B cell (primary cell): ENCODE data around the gene NTM. TPM values are rescaled to one million over a fixed set of nuclear protein-coding genes. Genes with fewer than 3 reads are reported as not detected.

ENCODE experiments used
- ATAC-seq: fragments of 200-7000 bp; cut with Tn5 transposase; one replicate; pipeline ENCODE4 v1.10.0; 2021; ENCODE audit warnings: low read depth, mild to moderate bottlenecking, moderate number of reproducible peaks, moderate library complexity
- CTCF ChIA-PET: fragments of 350-600 bp; sonication (Branson Sonifier 250); formaldehyde crosslinking; loops from one replicate; lab custom pipeline; 2021; ENCODE audit warnings: antibody characterized with exemption, inconsistent platforms; lab: Charles Lee
- POLR2A ChIA-PET: fragments of 350-600 bp; sonication (Branson Sonifier 250); formaldehyde crosslinking; loops from one replicate; lab custom pipeline; 2021; ENCODE audit warnings: antibody characterized with exemption; lab: Charles Lee
- DNase-seq: peaks from one replicate; pipeline ENCODE4 v3.0.0; 2013
- H2AFZ ChIP-seq: 2 replicates; pipeline ENCODE4 v1.6.1; 2012; ENCODE audit warnings: mild to moderate bottlenecking, low read depth, low read length; ENCODE audit not compliant: insufficient read depth, poor library complexity, severe bottlenecking
- H3K27ac ChIP-seq, 2 donors: 1 replicate in 1 of 2; 2 replicates in 1 of 2; pipeline ENCODE4 v1.5.1; 2012 to 2013; ENCODE audit warnings: low read length in 2 of 2, mild to moderate bottlenecking in 2 of 2, moderate library complexity in 1 of 2
- H3K27me3 ChIP-seq, 4 experiments: fragments of 200-600 bp in 1 of 4; sonication (generic) in 1 of 4; replicated peaks in 1 of 4; 1 replicate in 2 of 4; 2 replicates in 2 of 4; pipeline versions ENCODE4 v1.6.1 to v1.7.0; 2013 to 2016; ENCODE audit warnings: low read length in 3 of 4, mild to moderate bottlenecking in 2 of 4, mixed read lengths in 1 of 4, moderate library complexity in 1 of 4; ENCODE audit not compliant: insufficient read depth in 4 of 4, control insufficient read depth in 3 of 4; ENCODE audit errors: control extremely low read depth in 1 of 4
- H3K36me3 ChIP-seq, 2 experiments: replicated peaks in 1 of 2; 1 replicate in 1 of 2; 2 replicates in 1 of 2; pipeline versions ENCODE4 v1.6.1 to v1.7.1; 2013; ENCODE audit warnings: low read length in 1 of 2; ENCODE audit not compliant: insufficient read depth in 2 of 2, control insufficient read depth in 1 of 2; ENCODE audit errors: control extremely low read depth in 1 of 2, extremely low read depth in 1 of 2
- H3K4me1 ChIP-seq, 2 donors: fragments of 200-600 bp in 1 of 2; sonication (generic) in 1 of 2; 1 replicate in 1 of 2; 2 replicates in 1 of 2; pipeline versions ENCODE4 v1.5.1 to v1.6.1; 2013 to 2017; ENCODE audit warnings: low read length in 2 of 2; ENCODE audit not compliant: control insufficient read depth in 2 of 2, insufficient read depth in 2 of 2
- H3K4me2 ChIP-seq: replicated peaks from 2 replicates; pipeline ENCODE3; 2012; ENCODE audit warnings: mild to moderate bottlenecking, low read depth, low read length; ENCODE audit not compliant: poor library complexity, severe bottlenecking
- H3K4me3 ChIP-seq, 5 experiments: fragments of 200-600 bp in 1 of 5; sonication (generic) in 1 of 5; 1 replicate in 3 of 5; 2 replicates in 2 of 5; pipeline versions ENCODE4 v1.5.1 to v1.7.0; 2011 to 2016; ENCODE audit warnings: low read length in 4 of 5, mild to moderate bottlenecking in 4 of 5, low read depth in 2 of 5, control low read depth in 1 of 5, moderate library complexity in 1 of 5; ENCODE audit not compliant: insufficient read depth in 1 of 5; ENCODE audit errors: control extremely low read depth in 1 of 5, extremely low read depth in 1 of 5
- H3K79me2 ChIP-seq: fragments of 200-600 bp; sonication (generic); one replicate; pipeline ENCODE4 v1.6.0; 2016; ENCODE audit warnings: low read length; ENCODE audit not compliant: control insufficient read depth, insufficient read depth
- H3K9ac ChIP-seq: fragments of 200-600 bp; sonication (generic); 2 replicates; pipeline ENCODE4 v1.6.1; 2017; ENCODE audit warnings: mild to moderate bottlenecking, low read length, moderate library complexity
- H3K9me3 ChIP-seq, 3 donors: one replicate each; pipeline versions ENCODE4 v1.6.1 to v1.7.1; 2013; ENCODE audit warnings: low read length in 2 of 3; ENCODE audit not compliant: control insufficient read depth in 2 of 3, insufficient read depth in 1 of 3; ENCODE audit errors: control extremely low read depth in 1 of 3
- H4K20me1 ChIP-seq: 2 replicates; pipeline ENCODE4 v1.6.0; 2012; ENCODE audit warnings: mild to moderate bottlenecking, low read length; ENCODE audit not compliant: insufficient read depth, control insufficient read depth, poor library complexity, severe bottlenecking
- H3K27ac Mint-ChIP-seq: one replicate; pipeline ENCODE4 v1.8.0; 2021; ENCODE audit warnings: mixed read lengths
- H3K27me3 Mint-ChIP-seq: one replicate; pipeline ENCODE4 v1.8.0; 2021; ENCODE audit warnings: mixed read lengths
- H3K4me1 Mint-ChIP-seq: one replicate; pipeline ENCODE4 v1.8.0; 2021; ENCODE audit warnings: mixed read lengths
- H3K4me3 Mint-ChIP-seq: one replicate; pipeline ENCODE4 v1.8.0; 2021; ENCODE audit warnings: mixed read lengths
- H3K9me3 Mint-ChIP-seq: one replicate; pipeline ENCODE4 v1.8.0; 2022; ENCODE audit warnings: mixed read lengths; ENCODE audit not compliant: insufficient read depth
- CTCF ChIP-seq: fragments of 200-600 bp; IDR thresholded peaks from one replicate; pipeline ENCODE4 v1.8.0; 2022; ENCODE audit warnings: antibody characterized with exemption, mild to moderate bottlenecking
- EZH2 ChIP-seq: IDR thresholded peaks from 2 replicates; pipeline ENCODE4 v1.6.1; 2012; ENCODE audit warnings: borderline replicate concordance, low read depth, mild to moderate bottlenecking, moderate library complexity, low read length; ENCODE audit not compliant: insufficient read depth, poor library complexity, severe bottlenecking
- WGBS: methylation state at CpG from one replicate; pipeline ENCODE4 v1.1.5; 2013; ENCODE audit warnings: missing lambda C conversion rate; ENCODE audit not compliant: insufficient coverage; 5-methylcytosine and 5-hydroxymethylcytosine counted together
- intact Hi-C: fragments of 100-400 bp; cut with micrococcal nuclease; formaldehyde crosslinking; loops from one replicate; pipeline ENCODE4 v1.10.0; 2022
- polyA plus RNA-seq: library from polyadenylated mRNA; depleted of rRNA; stranded (reverse); fragments of >200 nt; gene quantifications from 2 replicates; pipeline ENCODE4 v1.2.3, GENCODE V29; 2012
- total RNA-seq, 2 donors: library from RNA; stranded (reverse); fragments of 120-200 nt in 1 of 2; gene quantifications; 1 replicate in 1 of 2; 2 replicates in 1 of 2; pipeline versions ENCODE4 v1.2.3 to v1.2.4, GENCODE V29; 2013 to 2022

NTM gene
- total and polyA plus RNA-seq, 2 donors (not counting 1 experiment from before 2014, with no cell fraction given), result not detected

- CTCF ChIA-PET, result no interaction called here
Measured at GRCh38 chr11:132147464-132147863, 777.0 kb downstream of the NTM start.

GRCh38 chr11:132154781-132155180, 784.4 kb downstream of the NTM start:
- no peak for TF ChIP-seq EZH2
- ChIA-PET POLR2A (no interaction called here), CTCF (no interaction called here)
- Histone ChIP-seq H3K79me2 (no peaks in the 10 kb centered on the region), H3K4me3 (no peak overlapping the region), H3K27me3 (no peaks in the 10 kb centered on the region), H2AFZ (no peak overlapping the region), H3K4me2 (no peak overlapping the region), H3K9me3 (no peaks in the 10 kb centered on the region), H3K4me1 (no peaks in the 10 kb centered on the region), H4K20me1 (no peaks in the 10 kb centered on the region), H3K9ac (no peak overlapping the region), H3K36me3 (no peaks in the 10 kb centered on the region), H3K27ac (no peak overlapping the region)
- Mint-ChIP-seq H3K27me3 (no peaks in the 10 kb centered on the region), H3K4me3 (no peak overlapping the region), H3K27ac (no peak overlapping the region), H3K9me3 (no peaks in the 10 kb centered on the region), H3K4me1 (no peaks in the 10 kb centered on the region)
- intact Hi-C loops, result no loop called here
- DNase-seq, result no peak
- no CpG with 5 or more reads among the region's 4 CpGs for WGBS
- ATAC-seq, result no peak

More at GRCh38 chr11:132147464-132147863, 777.0 kb downstream of the NTM start:
- POLR2A ChIA-PET, result no interaction called here
- Histone ChIP-seq H3K36me3 (no peaks in the 10 kb centered on the region), H3K27ac (no peak overlapping the region), H3K9me3 (peaks cover 0 to 4% (median 0%) of the 10 kb centered on the region in 3 donors), H3K79me2 (no peaks in the 10 kb centered on the region), H2AFZ (no peak overlapping the region), H4K20me1 (no peaks in the 10 kb centered on the region), H3K4me3 (no peak overlapping the region), H3K27me3 (no peaks in the 10 kb centered on the region), H3K9ac (no peak overlapping the region), H3K4me1 (no peaks in the 10 kb centered on the region), H3K4me2 (no peak overlapping the region)
- intact Hi-C loops, result no loop called here
- H3K4me1 Mint-ChIP-seq, result no peaks in the 10 kb centered on the region
- no peak overlapping the region for H3K27ac Mint-ChIP-seq
- TF ChIP-seq EZH2 (no peak), CTCF (no peak)
- no peak for ATAC-seq
- no peak for DNase-seq
- H3K27me3 Mint-ChIP-seq, result no peaks in the 10 kb centered on the region
- 80% methylated on average over 1 of the region's 7 CpGs for WGBS
- H3K9me3 Mint-ChIP-seq, result peaks cover 2% of the 10 kb centered on the region
- H3K4me3 Mint-ChIP-seq, result no peak overlapping the region
